ENCODE measurements around the gene PPFIBP2. TPM values are rescaled to one million over a fixed set of nuclear protein-coding genes. Genes with fewer than 3 reads are reported as not detected.

PPFIBP2 gene
- total and polyA plus RNA-seq, 10 of the 15 experiments (the other 5 are each of a cell fraction or from before 2014, with no cell fraction given): 17.3 to 56.3 (median 39.2) TPM

DNA sequence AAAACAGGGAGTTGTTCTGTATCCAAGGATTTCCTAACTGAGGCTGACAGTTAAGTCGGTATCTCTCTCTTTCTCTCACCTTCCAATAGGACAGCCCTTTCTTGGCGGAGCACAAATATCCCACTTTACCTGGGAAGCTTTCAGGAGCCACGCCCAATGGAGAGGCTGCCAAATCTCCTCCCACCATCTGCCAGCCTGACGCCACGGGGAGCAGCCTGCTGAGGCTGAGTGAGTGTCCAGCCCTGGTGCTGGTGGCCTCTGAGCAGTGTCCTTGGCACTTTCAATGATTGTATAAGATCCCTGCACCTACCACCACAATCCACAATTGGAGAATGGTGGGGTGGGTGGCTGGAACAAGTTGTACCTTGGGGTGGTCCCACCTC, 125.8 kb downstream of the PPFIBP2 start:
- POLR2A ChIA-PET: interaction anchor here (1.0 kb wide), 1 partner anchor 79 kb away, joined by 3 read pairs; no protein-coding TSS in a partner anchor
- peaks cover 3% of the 10 kb centered on the region; the same call in 1 of the 2 replicates for H3K4me1 ChIP-seq (ENCODE audit: control insufficient read depth, insufficient read depth, low read length)
- BruUV-seq (replicated peaks): no TSS peak

More for the DNA sequence above, 125.8 kb downstream of the PPFIBP2 start:
- intact Hi-C loops (cut with micrococcal nuclease; ENCODE audit: unreplicated experiment): no loop called here
- ATAC-seq: no peak
- 100% methylated on average over 5 of the region's 5 CpGs for WGBS (ENCODE audit: insufficient coverage, insufficient replicate concordance, low lambda C conversion rate, missing lambda C conversion rate)
- SMC1A ChIA-PET (ENCODE audit: uncharacterized antibody, unreplicated experiment): interaction anchor here (0.8 to 1.5 kb wide), 5 partner anchors 26 to 68 kb away, joined by 3 read pairs; no protein-coding TSS in a partner anchor
- H4K20me1 ChIP-seq (ENCODE audit: control insufficient read depth, insufficient read depth): no peaks in the 10 kb centered on the region
- H3K27me3 ChIP-seq (replicated peaks in 1 of 2; ENCODE audit: control insufficient read depth in 2 of 2, insufficient read depth in 2 of 2, low read length in 1 of 2): no peaks in the 10 kb centered on the region
- FAIRE-seq: no peak
- no peak overlapping the region; the same call in 1 of the 2 replicates for H3K27ac ChIP-seq (ENCODE audit: control insufficient read depth, insufficient read depth)
- H3K79me2 ChIP-seq (ENCODE audit: control insufficient read depth, insufficient read depth, low read length): no peaks in the 10 kb centered on the region
- no peak overlapping the region for H2AFZ ChIP-seq (ENCODE audit: control insufficient read depth, low read depth, low read length)
- TF ChIP-seq GABPA (IDR thresholded peaks at IDR 0.05; ENCODE audit: low read depth) (no peak), EED (IDR thresholded peaks at IDR 0.05; ENCODE audit: low read depth) (no peak), IRF4 (IDR thresholded peaks at IDR 0.05; ENCODE audit: low read depth, low read length) (no peak), RCOR1 (conservative IDR thresholded peaks at IDR 0.05; ENCODE audit: low read depth, low read length) (no peak), EP300 (IDR thresholded peaks at IDR 0.05; ENCODE audit: borderline replicate concordance in 1 of 2, control insufficient read depth in 1 of 2, low read depth in 2 of 2, low read length in 2 of 2) (no peak), ZBED1 (IDR thresholded peaks at IDR 0.05; ENCODE audit: borderline replicate concordance) (no peak), SMAD5 (IDR thresholded peaks at IDR 0.05; ENCODE audit: low read depth) (no peak), RAD21 (IDR thresholded peaks at IDR 0.05; ENCODE audit: insufficient read depth, low read depth, low read length) (no peak), STAT3 (IDR thresholded peaks at IDR 0.05; ENCODE audit: low read depth, low read length) (no peak), POLR2AphosphoS2 (IDR thresholded peaks at IDR 0.05; ENCODE audit: low read depth, low read length) (no peak), FOS (IDR thresholded peaks at IDR 0.05; ENCODE audit: borderline replicate concordance, extremely low read depth, insufficient read length) (no peak), ZNF217 (IDR thresholded peaks at IDR 0.05) (no peak), STAT1 (conservative IDR thresholded peaks at IDR 0.05) (no peak)
- TF ChIP-seq, protein P1, sequence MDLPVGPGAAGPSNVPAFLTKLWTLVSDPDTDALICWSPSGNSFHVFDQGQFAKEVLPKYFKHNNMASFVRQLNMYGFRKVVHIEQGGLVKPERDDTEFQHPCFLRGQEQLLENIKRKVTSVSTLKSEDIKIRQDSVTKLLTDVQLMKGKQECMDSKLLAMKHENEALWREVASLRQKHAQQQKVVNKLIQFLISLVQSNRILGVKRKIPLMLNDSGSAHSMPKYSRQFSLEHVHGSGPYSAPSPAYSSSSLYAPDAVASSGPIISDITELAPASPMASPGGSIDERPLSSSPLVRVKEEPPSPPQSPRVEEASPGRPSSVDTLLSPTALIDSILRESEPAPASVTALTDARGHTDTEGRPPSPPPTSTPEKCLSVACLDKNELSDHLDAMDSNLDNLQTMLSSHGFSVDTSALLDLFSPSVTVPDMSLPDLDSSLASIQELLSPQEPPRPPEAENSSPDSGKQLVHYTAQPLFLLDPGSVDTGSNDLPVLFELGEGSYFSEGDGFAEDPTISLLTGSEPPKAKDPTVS (IDR thresholded peaks at IDR 0.05; ENCODE audit: low read depth, low read length): no peak
- TF ChIP-seq, protein P2, sequence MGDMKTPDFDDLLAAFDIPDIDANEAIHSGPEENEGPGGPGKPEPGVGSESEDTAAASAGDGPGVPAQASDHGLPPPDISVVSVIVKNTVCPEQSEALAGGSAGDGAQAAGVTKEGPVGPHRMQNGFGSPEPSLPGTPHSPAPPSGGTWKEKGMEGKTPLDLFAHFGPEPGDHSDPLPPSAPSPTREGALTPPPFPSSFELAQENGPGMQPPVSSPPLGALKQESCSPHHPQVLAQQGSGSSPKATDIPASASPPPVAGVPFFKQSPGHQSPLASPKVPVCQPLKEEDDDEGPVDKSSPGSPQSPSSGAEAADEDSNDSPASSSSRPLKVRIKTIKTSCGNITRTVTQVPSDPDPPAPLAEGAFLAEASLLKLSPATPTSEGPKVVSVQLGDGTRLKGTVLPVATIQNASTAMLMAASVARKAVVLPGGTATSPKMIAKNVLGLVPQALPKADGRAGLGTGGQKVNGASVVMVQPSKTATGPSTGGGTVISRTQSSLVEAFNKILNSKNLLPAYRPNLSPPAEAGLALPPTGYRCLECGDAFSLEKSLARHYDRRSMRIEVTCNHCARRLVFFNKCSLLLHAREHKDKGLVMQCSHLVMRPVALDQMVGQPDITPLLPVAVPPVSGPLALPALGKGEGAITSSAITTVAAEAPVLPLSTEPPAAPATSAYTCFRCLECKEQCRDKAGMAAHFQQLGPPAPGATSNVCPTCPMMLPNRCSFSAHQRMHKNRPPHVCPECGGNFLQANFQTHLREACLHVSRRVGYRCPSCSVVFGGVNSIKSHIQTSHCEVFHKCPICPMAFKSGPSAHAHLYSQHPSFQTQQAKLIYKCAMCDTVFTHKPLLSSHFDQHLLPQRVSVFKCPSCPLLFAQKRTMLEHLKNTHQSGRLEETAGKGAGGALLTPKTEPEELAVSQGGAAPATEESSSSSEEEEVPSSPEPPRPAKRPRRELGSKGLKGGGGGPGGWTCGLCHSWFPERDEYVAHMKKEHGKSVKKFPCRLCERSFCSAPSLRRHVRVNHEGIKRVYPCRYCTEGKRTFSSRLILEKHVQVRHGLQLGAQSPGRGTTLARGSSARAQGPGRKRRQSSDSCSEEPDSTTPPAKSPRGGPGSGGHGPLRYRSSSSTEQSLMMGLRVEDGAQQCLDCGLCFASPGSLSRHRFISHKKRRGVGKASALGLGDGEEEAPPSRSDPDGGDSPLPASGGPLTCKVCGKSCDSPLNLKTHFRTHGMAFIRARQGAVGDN (IDR thresholded peaks at IDR 0.05): no peak
- TF ChIP-seq, protein P3, sequence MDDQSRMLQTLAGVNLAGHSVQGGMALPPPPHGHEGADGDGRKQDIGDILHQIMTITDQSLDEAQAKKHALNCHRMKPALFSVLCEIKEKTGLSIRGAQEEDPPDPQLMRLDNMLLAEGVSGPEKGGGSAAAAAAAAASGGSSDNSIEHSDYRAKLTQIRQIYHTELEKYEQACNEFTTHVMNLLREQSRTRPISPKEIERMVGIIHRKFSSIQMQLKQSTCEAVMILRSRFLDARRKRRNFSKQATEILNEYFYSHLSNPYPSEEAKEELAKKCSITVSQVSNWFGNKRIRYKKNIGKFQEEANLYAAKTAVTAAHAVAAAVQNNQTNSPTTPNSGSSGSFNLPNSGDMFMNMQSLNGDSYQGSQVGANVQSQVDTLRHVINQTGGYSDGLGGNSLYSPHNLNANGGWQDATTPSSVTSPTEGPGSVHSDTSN (IDR thresholded peaks at IDR 0.05; ENCODE audit: insufficient replicate concordance, low read depth, low read length): no peak
- peaks cover 11 to 24% of the 10 kb centered on the region in 2 experiments for H3K36me3 ChIP-seq (ENCODE audit: control insufficient read depth in 2 of 2, insufficient read depth in 2 of 2, low read length in 1 of 2)
- no peaks in the 10 kb centered on the region for H3K9me3 ChIP-seq (replicated peaks; ENCODE audit: control insufficient read depth, insufficient read depth, low read length)
- H3K4me2 ChIP-seq (ENCODE audit: control insufficient read depth, insufficient read depth): no peak overlapping the region
- in situ Hi-C loops (cut with MboI): no loop called here
- no peak overlapping the region for H3K4me3 ChIP-seq
- CTCF ChIA-PET: interaction anchor here (0.9 to 1.3 kb wide), 5 partner anchors 55 to 126 kb away, joined by 3 to 5 read pairs (median 3); partner anchors contain the start of gene PPFIBP2
- no peak overlapping the region for H3K9ac ChIP-seq (ENCODE audit: control insufficient read depth, insufficient read depth, low read length)
- DNase-seq (ENCODE audit: low read depth, low spot score): no peak
- RAD21 ChIA-PET (ENCODE audit: unreplicated experiment): interaction anchor here (1.0 to 1.2 kb wide), 2 partner anchors 26 to 80 kb away, joined by 3 to 5 read pairs; no protein-coding TSS in a partner anchor

Data from GM12878 (cell line).